Measurements from ENCODE around the gene SCN1A. TPM values are rescaled to one million over a fixed set of nuclear protein-coding genes. Genes with fewer than 3 reads are reported as not detected.
A peak's percentile ranks its signal among the peaks of the same experiment; 100 is the strongest.

Gene SCN1A
- total and polyA plus RNA-seq, 4 donors: 2.1 to 32.6 (median 14.5) TPM

DNA sequence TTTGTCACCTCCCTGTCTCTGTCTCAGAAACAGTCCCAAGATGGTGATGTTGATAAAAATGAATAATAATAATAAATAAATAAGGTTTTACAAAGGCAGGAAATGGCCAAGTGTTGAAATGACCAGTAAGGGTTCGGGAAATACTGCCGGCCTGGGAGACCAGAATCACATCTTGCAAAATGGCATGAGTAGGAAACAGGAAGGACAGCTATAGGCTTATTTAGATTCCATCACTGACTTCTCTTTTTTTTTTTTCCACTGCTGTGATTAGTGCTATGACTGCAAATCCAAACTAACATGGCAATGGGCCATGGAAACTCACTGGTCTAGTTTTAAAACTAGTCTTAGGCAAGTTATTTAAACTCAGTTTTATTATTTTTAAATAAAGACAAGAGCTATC is 60.6 kb downstream of the SCN1A start:
- Histone ChIP-seq H3K27ac (ENCODE audit: low read depth in 1 of 2, low read length in 1 of 2) (no peak overlapping the region), H3K4me1 (ENCODE audit: control insufficient read depth in 5 of 5, insufficient read depth in 5 of 5, low read length in 5 of 5) (peaks cover 0 to 5% (median 0%) of the 10 kb centered on the region in 5 donors), H3K36me3 (ENCODE audit: control insufficient read depth in 4 of 4, insufficient read depth in 4 of 4, low read length in 4 of 4) (no peaks in the 10 kb centered on the region), H3K4me3 (no peak overlapping the region), H3K27me3 (ENCODE audit: control insufficient read depth in 3 of 3, insufficient read depth in 3 of 3, low read length in 2 of 3) (no peaks in the 10 kb centered on the region), H3K9me3 (ENCODE audit: control insufficient read depth in 4 of 4, insufficient read depth in 3 of 4, low read length in 3 of 4) (no peaks in the 10 kb centered on the region), H3K9ac (ENCODE audit: insufficient read depth in 1 of 2, low read length in 2 of 2) (no peak overlapping the region)
- TF ChIP-seq, protein P1, sequence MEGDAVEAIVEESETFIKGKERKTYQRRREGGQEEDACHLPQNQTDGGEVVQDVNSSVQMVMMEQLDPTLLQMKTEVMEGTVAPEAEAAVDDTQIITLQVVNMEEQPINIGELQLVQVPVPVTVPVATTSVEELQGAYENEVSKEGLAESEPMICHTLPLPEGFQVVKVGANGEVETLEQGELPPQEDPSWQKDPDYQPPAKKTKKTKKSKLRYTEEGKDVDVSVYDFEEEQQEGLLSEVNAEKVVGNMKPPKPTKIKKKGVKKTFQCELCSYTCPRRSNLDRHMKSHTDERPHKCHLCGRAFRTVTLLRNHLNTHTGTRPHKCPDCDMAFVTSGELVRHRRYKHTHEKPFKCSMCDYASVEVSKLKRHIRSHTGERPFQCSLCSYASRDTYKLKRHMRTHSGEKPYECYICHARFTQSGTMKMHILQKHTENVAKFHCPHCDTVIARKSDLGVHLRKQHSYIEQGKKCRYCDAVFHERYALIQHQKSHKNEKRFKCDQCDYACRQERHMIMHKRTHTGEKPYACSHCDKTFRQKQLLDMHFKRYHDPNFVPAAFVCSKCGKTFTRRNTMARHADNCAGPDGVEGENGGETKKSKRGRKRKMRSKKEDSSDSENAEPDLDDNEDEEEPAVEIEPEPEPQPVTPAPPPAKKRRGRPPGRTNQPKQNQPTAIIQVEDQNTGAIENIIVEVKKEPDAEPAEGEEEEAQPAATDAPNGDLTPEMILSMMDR (IDR thresholded peaks at IDR 0.05; ENCODE audit: control extremely low read depth, extremely low read depth): no peak
- DNase-seq: no peak
- ATAC-seq (ENCODE audit: insufficient read depth, low FRiP score): no peak
- 21 to 59% methylated on average over 2 of the region's 2 CpGs for whole genome bisulfite sequencing, 2 donors

DNA sequence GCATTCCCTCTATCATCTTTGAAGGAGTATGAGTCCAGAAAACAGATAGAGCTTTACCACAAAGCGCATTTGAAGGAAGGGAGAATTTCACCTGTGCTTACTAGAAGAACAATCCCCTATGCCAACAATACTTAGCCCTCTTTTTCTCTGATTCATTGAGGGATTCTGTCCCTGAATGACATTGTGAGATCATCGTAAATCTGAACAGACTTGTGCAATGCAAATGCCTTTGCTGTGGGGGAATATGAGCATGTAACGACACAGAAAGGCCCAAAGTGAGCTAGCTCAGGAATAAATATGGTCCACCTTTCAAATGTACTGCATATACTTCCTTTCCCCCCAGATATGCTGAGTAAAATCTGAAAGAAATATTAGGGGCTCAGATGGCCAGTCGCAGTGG is 67.6 kb downstream of the SCN1A start:
- no peaks in the 10 kb centered on the region for H3K9me3 ChIP-seq (ENCODE audit: control insufficient read depth in 4 of 4, insufficient read depth in 3 of 4, low read length in 3 of 4)
- no peak for DNase-seq
- ATAC-seq (ENCODE audit: insufficient read depth, low FRiP score): no peak
- H3K27me3 ChIP-seq (ENCODE audit: control insufficient read depth in 3 of 3, insufficient read depth in 3 of 3, low read length in 2 of 3): no peaks in the 10 kb centered on the region
- H3K9ac ChIP-seq (ENCODE audit: insufficient read depth in 1 of 2, low read length in 2 of 2): no peak overlapping the region
- H3K4me3 ChIP-seq: no peak overlapping the region
- no peak overlapping the region for H3K27ac ChIP-seq (ENCODE audit: low read depth in 1 of 2, low read length in 1 of 2)
- 86 to 88% methylated on average over 4 of the region's 4 CpGs for WGBS, 2 donors
- TF ChIP-seq, protein P1 (IDR thresholded peaks at IDR 0.05; ENCODE audit: control extremely low read depth, extremely low read depth): no peak
- H3K36me3 ChIP-seq (ENCODE audit: control insufficient read depth in 4 of 4, insufficient read depth in 4 of 4, low read length in 4 of 4): no peaks in the 10 kb centered on the region
- peaks cover 0 to 3% (median 0%) of the 10 kb centered on the region in 5 donors for H3K4me1 ChIP-seq (ENCODE audit: control insufficient read depth in 5 of 5, insufficient read depth in 5 of 5, low read length in 5 of 5)

DNA sequence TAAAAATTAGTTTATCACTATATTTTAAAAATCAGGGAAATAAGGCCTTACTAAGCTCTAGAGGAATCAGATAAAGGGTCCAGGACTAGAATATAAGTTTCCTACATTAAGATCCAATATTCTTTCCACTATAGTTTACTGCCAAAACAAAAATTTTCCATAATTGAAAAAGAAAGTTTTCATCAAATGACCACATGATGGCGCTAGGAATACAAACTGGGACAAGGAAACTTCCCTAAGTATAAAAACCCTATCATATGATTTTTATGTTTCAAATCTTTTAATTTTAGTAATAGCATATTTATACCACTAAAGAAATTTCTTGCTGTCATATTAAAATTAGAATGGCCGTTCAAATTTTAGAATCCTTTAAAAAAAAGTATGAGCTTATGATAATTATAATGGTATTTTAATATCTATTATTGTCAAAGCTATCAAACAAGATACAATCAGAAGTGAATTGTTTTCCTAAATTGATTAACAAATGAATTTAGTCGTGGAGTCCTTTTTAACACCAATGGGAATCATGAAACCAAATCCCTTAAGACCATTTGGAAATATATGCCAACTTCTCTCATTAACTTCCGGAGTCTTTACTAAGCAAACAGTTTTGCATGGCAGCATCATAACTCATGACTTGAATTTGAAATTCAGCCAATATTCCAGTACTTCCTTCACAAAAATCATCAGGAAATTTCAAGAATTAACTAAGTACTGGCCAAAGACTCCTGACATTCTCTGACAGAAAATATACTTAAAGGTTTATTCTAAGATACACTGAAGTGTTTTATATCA is 70.3 kb downstream of the SCN1A start:
- DNase-seq: peak in 2 of 3 donors; percentile 58 to 63
- ATAC-seq (ENCODE audit: insufficient read depth, low FRiP score): peak; percentile 14

More for the DNA sequence above, 70.3 kb downstream of the SCN1A start:
- Histone ChIP-seq H3K4me1 (ENCODE audit: control insufficient read depth in 5 of 5, insufficient read depth in 5 of 5, low read length in 5 of 5) (peaks cover 0 to 3% (median 0%) of the 10 kb centered on the region in 5 donors), H3K4me3 (no peak overlapping the region), H3K27me3 (ENCODE audit: control insufficient read depth in 3 of 3, insufficient read depth in 3 of 3, low read length in 2 of 3) (no peaks in the 10 kb centered on the region), H3K36me3 (ENCODE audit: control insufficient read depth in 4 of 4, insufficient read depth in 4 of 4, low read length in 4 of 4) (no peaks in the 10 kb centered on the region), H3K9ac (ENCODE audit: insufficient read depth in 1 of 2, low read length in 2 of 2) (no peak overlapping the region), H3K27ac (ENCODE audit: low read depth in 1 of 2, low read length in 1 of 2) (no peak overlapping the region), H3K9me3 (ENCODE audit: control insufficient read depth in 4 of 4, insufficient read depth in 3 of 4, low read length in 3 of 4) (no peaks in the 10 kb centered on the region)
- WGBS, 2 donors: 10 to 13% methylated on average over 4 of the region's 4 CpGs
- TF ChIP-seq, protein P1 (IDR thresholded peaks at IDR 0.05; ENCODE audit: control extremely low read depth, extremely low read depth): no peak
